GM19397 (cell line): ENCODE data around the gene IFNL2.
"Not testable (repeated sequence)": the region's sequence is repeated elsewhere in the genome, so short reads cannot be mapped to it uniquely, and the experiment has no call there.

ENCODE experiments used
- ATAC-seq: cut with Tn5 transposase; IDR thresholded peaks from one replicate; pipeline ENCODE4 v1.9.1; 2021; ENCODE audit warnings: mild to moderate bottlenecking, moderate library complexity; ENCODE audit not compliant: unreplicated experiment

Gene IFNL2

GRCh38 chr19:39252458-39252857, 15.7 kb upstream of the IFNL2 start:
- ATAC-seq = no peak

- no peak for ATAC-seq
These were observed 14.6 kb upstream of the IFNL2 start for GRCh38 chr19:39253374-39254149.

GRCh38 chr19:39254531-39255345, 13.5 kb upstream of the IFNL2 start:
- ATAC-seq = no peak

GRCh38 chr19:39257227-39257626, 11.0 kb upstream of the IFNL2 start:
- no peak for ATAC-seq

- ATAC-seq = no peak
These were observed 6.5 kb upstream of the IFNL2 start for GRCh38 chr19:39261704-39262103.

GRCh38 chr19:39262496-39262895, 5.7 kb upstream of the IFNL2 start:
- no peak for ATAC-seq

- no peak for ATAC-seq
These were observed 4.3 kb upstream of the IFNL2 start for GRCh38 chr19:39263912-39264305.

GRCh38 chr19:39264306-39265290, 3.6 kb upstream of the IFNL2 start:
- ATAC-seq = no peak

GRCh38 chr19:39265321-39265916, 2.8 kb upstream of the IFNL2 start:
- no peak for ATAC-seq

GRCh38 chr19:39268531-39269223, 481 bp downstream of the IFNL2 start:
- not testable (repeated sequence) for ATAC-seq

GRCh38 chr19:39269369-39269768, 1.2 kb downstream of the IFNL2 start:
- ATAC-seq = not testable (repeated sequence)

- no peak for ATAC-seq
These were observed 2.1 kb downstream of the IFNL2 start for GRCh38 chr19:39270036-39270871.

GRCh38 chr19:39273859-39274258, 5.7 kb downstream of the IFNL2 start:
- ATAC-seq = not testable (repeated sequence)

- ATAC-seq = no peak
These were observed 7.4 kb downstream of the IFNL2 start for GRCh38 chr19:39275578-39275977.

- ATAC-seq = no peak
These were observed 8.5 kb downstream of the IFNL2 start for GRCh38 chr19:39276740-39277139.

- no peak for ATAC-seq
These were observed 9.4 kb downstream of the IFNL2 start for GRCh38 chr19:39277598-39277997.

- no peak for ATAC-seq
These were observed 13.8 kb downstream of the IFNL2 start for GRCh38 chr19:39282021-39282420.

- ATAC-seq = no peak
These were observed 15.8 kb downstream of the IFNL2 start for GRCh38 chr19:39284032-39284431.

- ATAC-seq = no peak
These were observed 25.2 kb downstream of the IFNL2 start for GRCh38 chr19:39293394-39293793.
